GM10847 (cell line): ENCODE measurements around the gene LRRC27.

Experiments
- POLR2A ChIP-seq: IDR thresholded peaks from 2 replicates; pipeline ENCODE4 v1.6.1; 2011; ENCODE audit not compliant: insufficient read length; ENCODE audit errors: extremely low read depth

Gene LRRC27

DNA sequence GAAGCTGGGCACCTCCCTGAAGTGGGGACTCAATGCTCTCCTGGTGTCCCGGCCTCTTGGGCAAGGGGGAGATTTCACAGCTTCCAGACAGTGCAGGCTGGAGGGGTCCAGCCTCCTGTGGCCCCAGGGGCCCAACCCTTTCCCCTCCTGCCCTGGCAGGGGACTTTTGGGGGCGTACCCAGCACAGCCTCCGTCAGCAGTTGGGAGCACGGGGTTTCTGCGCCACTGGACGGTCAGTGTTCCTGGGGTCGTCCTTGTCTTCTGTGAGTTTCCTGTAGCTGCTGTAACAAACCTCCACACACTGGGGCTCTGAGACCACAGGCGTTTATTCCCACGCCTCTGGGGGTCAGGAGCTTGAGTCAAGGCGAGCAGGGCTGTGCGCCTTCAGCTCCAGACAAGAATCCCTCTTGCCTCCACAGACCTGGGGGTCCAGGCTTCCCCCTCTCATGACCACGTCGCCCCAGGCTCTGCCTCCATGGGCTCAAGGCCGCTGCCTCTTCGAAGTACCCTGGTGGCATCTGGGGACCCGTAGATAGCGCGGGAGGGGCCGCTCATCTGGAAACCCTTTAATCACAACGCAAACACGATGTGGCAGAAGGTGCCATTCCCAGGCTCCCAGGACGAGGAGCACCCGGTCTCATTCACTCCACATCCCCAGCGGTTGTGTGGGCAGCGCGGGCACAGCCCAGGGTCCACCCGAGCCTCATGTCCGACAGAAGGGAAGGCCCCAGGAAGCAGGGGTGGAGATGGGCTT lies 79.0 kb downstream of the LRRC27 start:
- TF ChIP-seq POLR2A = no peak

DNA sequence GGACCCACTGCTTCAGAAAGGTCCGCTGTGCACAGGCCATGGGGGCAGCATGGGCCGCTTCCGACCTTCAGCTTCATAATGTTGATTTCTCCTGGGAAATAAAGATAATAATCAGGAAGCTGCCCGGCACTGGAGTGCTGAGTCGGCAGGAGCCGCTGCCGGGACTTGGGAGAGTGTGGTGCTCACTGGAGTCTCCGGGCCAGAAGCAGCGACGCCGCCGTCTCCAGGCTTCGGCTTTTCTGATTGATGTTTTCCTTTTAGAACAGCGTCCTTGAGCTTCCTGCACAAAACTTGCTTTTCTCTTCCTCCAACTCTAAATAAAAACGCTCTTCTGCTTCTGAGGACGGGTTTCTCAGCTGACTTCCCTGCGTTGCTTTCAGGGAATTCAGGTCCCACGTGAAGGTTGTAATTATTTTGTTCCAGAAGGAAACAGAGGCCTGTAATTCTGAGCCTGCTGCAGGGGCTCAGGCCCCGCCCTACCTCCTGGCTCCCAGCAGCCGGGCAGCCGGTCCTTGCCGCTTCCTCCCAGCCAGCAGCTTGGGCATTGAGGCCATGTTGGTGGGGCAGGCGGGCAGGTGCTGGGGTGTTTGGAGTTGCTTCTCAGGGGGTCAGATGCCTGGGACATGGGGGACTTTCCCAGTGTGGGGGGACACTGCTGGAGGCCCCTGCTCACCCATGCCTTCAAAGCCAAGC lies 79.7 kb downstream of the LRRC27 start:
- no peak for TF ChIP-seq POLR2A

DNA sequence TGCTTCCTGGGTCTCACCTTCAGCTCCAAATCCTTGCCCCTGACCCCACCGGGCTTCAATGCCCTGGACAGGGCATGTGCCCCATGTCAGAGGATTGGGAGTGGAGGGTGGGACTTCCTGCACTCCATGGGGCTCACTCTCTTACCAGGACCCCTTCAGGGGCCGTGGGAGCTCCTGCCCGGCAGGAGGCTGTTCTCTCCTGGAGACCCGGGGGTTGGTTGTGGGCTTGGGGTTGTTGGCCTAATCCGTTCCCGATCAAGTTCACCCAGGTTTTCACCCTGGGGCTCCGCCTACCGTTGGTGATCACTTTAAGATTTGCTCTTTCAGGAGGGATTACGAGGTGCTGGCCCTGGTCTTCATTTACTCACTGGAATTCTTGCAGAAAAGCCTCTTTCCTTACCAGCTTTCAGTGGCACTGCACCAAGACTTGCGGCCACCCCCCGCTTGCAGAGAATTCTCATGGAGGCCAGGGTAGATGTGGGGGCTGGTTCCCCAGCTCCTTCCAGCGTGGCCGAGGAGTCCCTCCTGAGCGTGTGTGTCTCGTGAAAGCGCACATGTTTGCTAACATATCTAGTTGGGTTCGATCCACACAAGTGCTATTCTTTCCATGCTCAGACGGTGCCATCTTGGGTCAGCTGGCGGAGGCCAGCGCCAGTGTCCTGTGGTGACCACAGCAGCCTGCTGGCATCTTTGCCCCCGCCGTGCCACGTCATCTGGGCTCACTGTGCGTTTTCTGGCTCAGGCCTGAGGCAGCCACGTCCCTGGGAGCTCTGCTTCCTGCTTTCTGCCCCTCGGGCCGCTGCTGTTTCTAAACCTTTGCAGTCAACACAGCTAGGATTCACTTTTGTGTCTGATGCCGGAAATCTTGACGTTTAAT lies 80.6 kb downstream of the LRRC27 start:
- no peak for TF ChIP-seq POLR2A

DNA sequence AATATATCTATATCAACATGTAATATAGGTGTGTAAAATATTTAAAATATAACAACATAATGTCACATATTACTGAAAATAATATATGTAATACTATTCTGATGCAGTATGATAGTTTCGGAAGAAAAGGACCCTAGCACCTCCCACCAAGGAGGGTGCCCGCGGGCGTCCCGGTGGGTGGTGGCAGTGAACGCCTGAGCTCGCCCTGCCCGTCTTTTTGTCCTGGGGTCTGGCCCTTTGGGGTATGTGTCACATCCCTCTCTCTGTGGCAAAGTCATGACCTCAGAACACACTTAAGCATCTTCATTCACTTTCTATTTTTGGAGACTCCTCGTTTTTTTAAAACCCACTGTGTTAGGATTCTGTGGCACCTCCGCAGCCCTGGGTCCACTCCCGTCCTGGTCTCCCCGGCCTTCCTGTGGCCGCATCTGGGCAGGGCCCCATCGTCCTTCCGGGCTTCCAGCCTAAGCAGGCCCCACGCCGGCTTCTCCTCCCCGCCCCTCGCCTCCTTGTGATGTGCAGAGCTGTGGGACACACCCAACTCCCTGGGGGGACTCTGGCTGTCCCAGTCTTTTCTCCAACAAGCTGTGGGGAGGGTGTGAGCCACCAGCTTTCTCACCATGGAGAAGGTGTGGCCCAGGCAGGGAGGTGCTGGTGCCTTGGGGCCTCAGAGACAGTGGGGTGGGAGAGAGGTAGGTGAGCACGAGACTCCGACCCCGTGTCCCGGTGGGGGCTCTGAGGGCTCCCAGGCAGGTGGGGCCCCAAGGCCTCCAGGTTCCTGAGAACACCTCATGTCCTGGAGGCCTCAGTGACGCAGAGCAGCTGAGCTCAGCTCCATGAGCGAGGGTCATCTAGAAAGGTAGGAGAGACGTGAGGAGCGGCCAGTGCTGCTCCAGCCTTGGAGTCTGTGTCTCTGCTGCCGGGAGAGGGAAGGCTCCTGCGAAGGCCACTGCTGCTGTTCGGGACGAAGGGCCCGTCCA lies 81.5 kb downstream of the LRRC27 start:
- no peak for TF ChIP-seq POLR2A

DNA sequence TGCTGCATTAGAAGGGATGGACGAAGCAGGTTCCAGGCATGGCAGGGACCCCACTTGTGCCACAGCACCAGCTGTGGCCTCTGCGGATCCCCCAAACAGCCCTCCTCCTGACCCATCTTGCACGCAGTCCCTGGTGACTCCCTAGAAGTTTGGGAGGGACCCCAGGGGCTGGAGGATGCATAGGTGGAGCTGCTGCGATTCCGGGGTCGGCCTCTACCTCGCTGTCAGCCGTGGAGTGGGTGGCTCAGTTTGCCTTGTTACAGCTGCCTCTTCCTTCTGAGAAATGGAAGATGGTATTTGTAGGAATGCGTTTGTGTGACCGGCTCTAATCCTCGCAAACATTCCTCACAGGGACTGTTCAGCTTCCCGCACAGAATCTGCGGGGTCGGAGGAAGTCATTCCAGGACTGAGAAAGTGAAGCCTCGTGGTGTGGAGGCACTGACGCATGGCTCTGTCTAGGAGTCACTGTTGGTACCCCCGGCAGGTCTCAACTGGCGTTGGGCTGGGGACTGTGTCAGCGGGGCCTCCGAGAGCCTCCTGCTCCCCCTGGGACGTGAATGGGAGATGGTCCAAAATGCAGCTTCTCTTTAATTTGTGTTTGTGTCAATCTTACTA lies 82.5 kb downstream of the LRRC27 start:
- TF ChIP-seq POLR2A = no peak

DNA sequence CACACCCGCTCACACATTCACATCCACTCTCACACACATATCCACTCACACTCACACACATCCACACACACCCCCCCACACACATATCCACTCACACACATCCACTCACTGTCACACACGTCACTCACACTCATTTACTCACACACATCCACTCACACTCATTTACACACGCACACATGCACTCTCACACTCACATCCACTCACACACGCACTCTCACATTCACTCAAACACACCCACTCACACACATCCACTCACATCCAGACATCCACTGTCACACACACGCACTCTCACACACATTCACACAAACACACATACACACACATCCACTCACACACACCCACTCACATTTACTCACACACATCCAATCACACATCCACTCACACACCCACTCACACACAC lies 83.3 kb downstream of the LRRC27 start:
- TF ChIP-seq POLR2A = no peak

DNA sequence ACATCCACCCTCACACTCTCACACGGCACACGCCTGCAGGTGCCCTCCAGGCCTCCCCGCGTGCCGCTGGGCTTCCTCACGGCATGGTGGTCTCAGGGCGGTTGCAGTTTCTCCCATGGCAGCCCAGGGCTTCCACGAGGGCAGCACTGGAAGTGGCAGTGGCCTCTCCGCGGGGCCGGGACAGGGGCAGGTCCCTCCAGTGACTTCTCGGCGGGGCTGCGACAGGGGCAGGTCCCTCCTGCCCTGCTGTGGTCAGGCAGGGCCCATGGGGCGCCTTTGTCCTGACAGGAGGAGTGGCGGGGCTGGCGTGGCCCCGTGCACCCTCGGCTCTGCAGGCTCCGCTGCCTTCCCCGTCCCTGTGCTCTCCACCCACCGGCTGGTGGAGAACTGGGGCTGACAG lies 84.0 kb downstream of the LRRC27 start:
- TF ChIP-seq POLR2A = no peak

DNA sequence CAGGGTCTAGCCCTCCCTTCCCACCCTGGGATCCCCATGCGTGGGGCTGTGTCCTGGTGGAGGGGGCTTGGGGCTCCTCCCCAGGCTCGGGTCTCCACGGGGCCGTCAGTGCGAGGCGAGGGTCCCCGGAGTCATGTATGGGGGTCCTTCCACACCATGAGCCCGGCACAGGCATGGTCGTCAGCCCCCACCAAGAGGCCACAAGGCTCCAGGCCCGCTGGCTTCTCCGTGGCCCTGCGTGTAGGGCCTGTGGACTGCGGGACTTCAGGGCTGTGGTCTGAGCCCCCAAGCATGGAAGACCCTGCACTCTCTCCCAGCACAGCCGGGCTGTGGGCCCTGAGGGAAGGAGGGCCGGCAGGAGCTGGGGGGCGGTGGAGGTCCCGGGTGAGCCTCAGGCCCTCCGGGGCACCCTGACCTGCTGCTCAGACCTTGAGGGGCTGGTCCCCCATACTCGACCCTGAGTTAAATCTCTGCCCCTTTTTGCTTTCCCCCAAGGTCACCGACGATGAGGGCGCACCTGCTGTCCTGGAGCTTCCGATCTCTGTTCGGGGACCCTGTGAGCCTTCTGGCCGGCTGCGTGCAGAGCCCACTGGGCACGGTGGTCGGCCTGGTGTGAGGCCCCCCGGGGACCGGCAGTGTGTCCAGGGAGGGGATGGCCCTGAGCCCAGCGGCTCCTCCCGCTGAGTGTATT lies 84.7 kb downstream of the LRRC27 start:
- no peak for TF ChIP-seq POLR2A

DNA sequence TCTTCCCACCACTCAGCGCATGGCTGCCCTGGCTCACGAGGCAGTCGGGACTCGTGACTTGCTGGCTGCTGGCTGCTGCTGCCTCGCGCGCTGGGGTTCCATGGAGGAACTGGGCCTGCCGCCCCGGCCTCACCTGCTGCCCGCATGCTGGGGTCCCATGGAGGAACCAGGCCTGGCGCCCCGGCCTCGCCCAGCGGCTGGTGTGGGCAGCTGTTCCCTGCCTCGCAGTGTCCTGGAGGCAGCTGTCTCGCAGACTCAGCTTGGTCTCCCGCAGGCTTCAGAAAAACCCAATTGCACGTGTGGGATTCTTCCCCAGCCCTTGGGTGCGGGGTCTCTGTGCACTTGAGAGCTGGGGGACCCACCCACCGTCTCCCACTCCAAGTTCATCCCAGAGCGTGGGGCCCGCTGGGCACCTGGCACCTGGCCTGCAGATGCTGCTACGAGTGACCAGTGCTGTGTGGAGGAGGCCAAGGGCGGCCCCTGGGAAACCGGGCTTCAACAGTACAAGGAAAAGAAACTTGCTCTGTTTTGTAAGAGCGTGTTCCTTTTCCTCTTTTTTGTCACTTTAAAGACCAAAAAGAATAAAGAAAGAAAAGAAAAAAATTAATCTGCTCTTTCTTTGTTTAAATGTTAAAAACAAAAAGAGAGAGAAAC lies 85.4 kb downstream of the LRRC27 start:
- TF ChIP-seq POLR2A = no peak

DNA sequence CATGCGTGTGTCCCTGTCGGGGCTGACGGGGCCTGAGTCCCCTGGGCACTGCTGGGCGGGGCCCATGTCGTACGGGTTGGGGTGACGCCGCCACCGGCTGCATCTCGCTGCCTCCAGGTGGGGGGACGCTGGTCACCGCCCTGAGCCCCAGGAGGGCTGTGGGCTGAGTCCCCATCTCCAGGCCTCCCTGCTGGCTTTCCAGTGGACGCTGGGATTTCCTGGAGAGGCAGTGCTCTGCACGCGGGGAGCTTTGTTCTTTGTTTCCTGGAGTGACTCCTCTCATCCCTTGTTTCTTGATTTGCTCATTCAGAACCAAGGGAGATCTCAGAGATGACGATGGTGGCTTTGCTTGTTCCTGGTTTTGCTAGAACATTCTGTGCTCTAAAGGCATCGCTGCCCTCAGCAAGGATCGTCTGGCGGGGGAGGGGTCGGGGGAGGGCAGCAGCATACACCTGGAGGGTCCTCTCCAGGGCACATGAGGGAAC lies 86.0 kb downstream of the LRRC27 start:
- no peak for TF ChIP-seq POLR2A

DNA sequence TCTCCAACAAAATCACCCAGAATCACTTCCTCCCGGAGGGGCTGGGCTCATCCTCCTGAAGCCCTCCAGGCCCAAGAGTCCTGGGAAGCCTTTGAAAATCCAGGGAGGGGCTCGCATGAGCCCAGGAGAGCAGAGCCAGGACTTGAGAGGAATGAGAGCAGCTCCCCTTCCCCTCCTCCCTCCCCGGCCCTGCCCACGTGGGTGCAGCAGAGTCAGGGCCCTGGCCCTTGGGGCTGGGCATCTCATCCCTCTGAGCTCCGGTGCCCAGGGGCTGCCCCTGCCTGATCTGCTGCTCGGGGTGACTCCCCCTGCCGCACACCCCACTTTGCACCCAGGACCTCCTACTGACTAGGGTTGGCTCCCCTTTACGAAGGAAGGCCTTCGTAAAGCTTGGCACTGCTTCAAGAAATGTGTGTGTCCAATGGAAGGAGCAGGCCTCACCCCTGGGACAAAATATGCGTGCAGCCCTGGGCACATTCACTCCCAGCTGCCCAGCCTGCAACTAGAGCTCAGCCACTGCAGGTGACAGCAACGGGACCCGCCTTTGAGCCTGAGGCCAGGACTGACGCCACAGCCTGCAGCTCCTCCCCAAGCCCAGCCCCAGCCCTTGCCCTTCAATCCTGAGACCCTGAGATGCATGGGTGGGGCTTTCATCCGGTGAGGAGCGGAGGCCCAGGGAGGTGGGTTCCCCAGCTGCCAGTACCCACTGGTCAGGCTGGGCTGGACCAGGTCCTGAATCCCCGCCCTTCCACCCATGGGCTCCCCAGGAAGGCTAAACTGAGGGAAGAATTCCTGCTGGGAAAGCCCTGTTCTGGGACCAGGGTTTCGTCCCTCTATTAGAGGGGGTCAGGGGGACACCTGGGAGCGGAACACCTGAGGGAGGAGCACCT lies 86.8 kb downstream of the LRRC27 start:
- no peak for TF ChIP-seq POLR2A
